PC-9 (cell line): ENCODE data around the gene PAPSS2. TPM values are rescaled to one million over a fixed set of nuclear protein-coding genes. Genes with fewer than 3 reads are reported as not detected.

Experiments
- BruUV-seq: library from RNA; stranded (reverse); fragments of 400-500 nt; replicated peaks from 2 replicates; lab custom pipeline; 2021; lab: Mats Ljungman, UMichigan
- CTCF ChIA-PET: fragments of 300-600 bp; sonication (Branson Sonifier 250); formaldehyde crosslinking; loops from one replicate; lab custom pipeline; 2022; ENCODE audit warnings: antibody characterized with exemption; lab: Charles Lee
- POLR2A ChIA-PET: fragments of 300-600 bp; sonication (Branson Sonifier 250); formaldehyde crosslinking; loops from one replicate; lab custom pipeline; 2022; ENCODE audit warnings: antibody characterized with exemption; ENCODE audit not compliant: unreplicated experiment; lab: Charles Lee
- DNase-seq, 2 experiments: peaks; one replicate each; pipeline versions ENCODE4 v3.0.0 to v3.0.0-alpha.2; 2015 to 2022; ENCODE audit warnings: mixed read lengths in 1 of 2
- H2AFZ ChIP-seq: fragments of 200-600 bp; sonication (generic); 2 replicates; pipeline ENCODE4 v1.8.1; 2017; ENCODE audit warnings: antibody characterized with exemption
- H3F3A ChIP-seq: fragments of 200-600 bp; sonication (generic); 2 replicates; pipeline ENCODE4 v1.8.1; 2017; ENCODE audit warnings: antibody characterized with exemption, mild to moderate bottlenecking, low read depth; ENCODE audit not compliant: insufficient read depth
- H3K27ac ChIP-seq: fragments of 200-600 bp; sonication (generic); 2 replicates; pipeline ENCODE4 v1.6.1; 2016; ENCODE audit warnings: mixed run types
- H3K27me3 ChIP-seq: fragments of 200-600 bp; sonication (generic); 2 replicates; pipeline ENCODE4 v1.6.1; 2016; ENCODE audit warnings: low read depth, mixed run types; ENCODE audit not compliant: insufficient read depth
- H3K36me3 ChIP-seq: fragments of 200-600 bp; sonication (generic); 2 replicates; pipeline ENCODE4 v1.6.1; 2016; ENCODE audit warnings: low read depth, mixed run types
- H3K4me1 ChIP-seq: fragments of 200-600 bp; sonication (generic); replicated peaks from 2 replicates; pipeline ENCODE4 v1.6.1; 2016; ENCODE audit warnings: mixed run types; ENCODE audit not compliant: insufficient read depth
- H3K4me2 ChIP-seq: fragments of 200-600 bp; sonication (generic); 2 replicates; pipeline ENCODE4 v1.6.1; 2017; ENCODE audit warnings: mixed run types
- H3K4me3 ChIP-seq: fragments of 200-600 bp; sonication (generic); 2 replicates; pipeline ENCODE4 v1.6.1; 2016; ENCODE audit warnings: mixed run types
- H3K79me2 ChIP-seq: fragments of 200-600 bp; sonication (generic); 2 replicates; pipeline ENCODE4 v1.6.1; 2017; ENCODE audit warnings: low read depth, mixed run types
- H3K9me2 ChIP-seq: fragments of 200-600 bp; sonication (generic); 2 replicates; pipeline ENCODE4 v1.8.1; 2017; ENCODE audit warnings: mild to moderate bottlenecking; ENCODE audit not compliant: insufficient read depth
- H3K9me3 ChIP-seq: fragments of 200-600 bp; sonication (generic); 2 replicates; pipeline ENCODE4 v1.8.1; 2016; ENCODE audit warnings: low read depth; ENCODE audit not compliant: insufficient read depth
- H4K20me1 ChIP-seq: fragments of 200-600 bp; sonication (generic); 2 replicates; pipeline ENCODE4 v1.8.1; 2017; ENCODE audit not compliant: insufficient read depth
- CTCF ChIP-seq: fragments of 200-600 bp; sonication (generic); conservative IDR thresholded peaks from 2 replicates; pipeline ENCODE4 v1.6.1; 2017; ENCODE audit warnings: mixed run types, antibody characterized with exemption, mild to moderate bottlenecking, moderate library complexity
- EZH2 ChIP-seq: fragments of 200-600 bp; sonication (generic); IDR thresholded peaks from 2 replicates; pipeline ENCODE4 v1.8.0; 2017; ENCODE audit warnings: antibody characterized with exemption, low read depth
- intact Hi-C: fragments of 100-400 bp; cut with micrococcal nuclease; formaldehyde crosslinking; loops from one replicate; pipeline ENCODE4 v1.10.0; 2022; ENCODE audit not compliant: unreplicated experiment
- total RNA-seq: library from RNA; stranded (reverse); gene quantifications from 2 replicates; pipeline ENCODE4 v1.2.3, GENCODE V29; 2021

The PAPSS2 gene
- total RNA-seq, 1 experiment from 2014 or later, result 37.4 TPM

DNA sequence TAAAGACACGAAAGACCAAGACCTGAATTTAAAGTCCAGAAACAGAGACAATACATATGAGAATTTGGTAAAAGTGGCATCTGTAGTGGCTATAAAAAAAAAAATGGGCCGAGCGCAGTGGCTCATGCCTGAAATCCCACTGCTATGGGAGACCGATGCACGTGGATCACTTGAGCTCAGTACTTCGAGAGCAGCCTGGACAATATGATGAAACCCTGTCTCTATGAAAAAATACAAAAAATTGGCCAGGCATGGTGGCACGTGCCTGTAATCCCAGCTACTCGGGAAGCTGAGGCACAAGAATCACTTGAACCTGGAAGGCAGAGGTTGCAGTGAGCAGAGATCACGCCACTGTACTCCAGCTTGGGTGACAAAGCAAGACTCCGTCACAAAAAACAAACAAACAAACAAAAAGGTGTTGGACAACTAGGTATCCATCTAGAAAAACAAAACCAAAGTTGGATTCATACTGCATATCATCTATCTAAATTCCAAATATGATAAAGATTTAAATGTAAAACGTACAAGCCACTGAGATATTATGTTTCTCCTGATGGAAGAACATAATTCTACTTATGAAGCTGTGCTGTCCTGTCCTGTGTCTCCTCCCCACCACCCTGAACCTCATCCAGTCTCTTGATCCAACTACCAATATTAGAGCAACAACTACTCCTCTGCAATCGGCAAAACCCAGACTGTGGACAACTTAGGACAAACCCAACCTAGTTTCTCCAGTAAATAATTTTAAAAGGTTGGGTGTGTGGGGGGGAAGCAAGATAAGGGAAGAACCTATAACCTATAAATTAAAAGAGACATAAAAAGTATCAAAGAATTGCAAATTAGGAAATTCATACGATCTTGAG is 104.6 kb downstream of the PAPSS2 start:
- H3K79me2 ChIP-seq, result no peaks in the 10 kb centered on the region
- H3K9me3 ChIP-seq, result no peaks in the 10 kb centered on the region
- no peak overlapping the region for H3K4me3 ChIP-seq
- H4K20me1 ChIP-seq, result no peaks in the 10 kb centered on the region
- no peak overlapping the region for H3K4me2 ChIP-seq
- no peaks in the 10 kb centered on the region; the same call in 1 of the 2 replicates for H3F3A ChIP-seq
- POLR2A ChIA-PET, result no interaction called here
- no peak overlapping the region for H2AFZ ChIP-seq
- H3K27me3 ChIP-seq, result no peaks in the 10 kb centered on the region
- intact Hi-C loops, result no loop called here
- H3K36me3 ChIP-seq, result no peaks in the 10 kb centered on the region
- CTCF ChIA-PET, result no interaction called here
- DNase-seq, result no peak
- TF ChIP-seq EZH2 (no peak), CTCF (no peak)
- no TSS peak for BruUV-seq
- no peaks in the 10 kb centered on the region for H3K9me2 ChIP-seq
- H3K27ac ChIP-seq, result no peak overlapping the region
- H3K4me1 ChIP-seq, result 0 out of 2 replicates have a peak, but pooled peaks cover 5% of the 10 kb centered on the region

DNA sequence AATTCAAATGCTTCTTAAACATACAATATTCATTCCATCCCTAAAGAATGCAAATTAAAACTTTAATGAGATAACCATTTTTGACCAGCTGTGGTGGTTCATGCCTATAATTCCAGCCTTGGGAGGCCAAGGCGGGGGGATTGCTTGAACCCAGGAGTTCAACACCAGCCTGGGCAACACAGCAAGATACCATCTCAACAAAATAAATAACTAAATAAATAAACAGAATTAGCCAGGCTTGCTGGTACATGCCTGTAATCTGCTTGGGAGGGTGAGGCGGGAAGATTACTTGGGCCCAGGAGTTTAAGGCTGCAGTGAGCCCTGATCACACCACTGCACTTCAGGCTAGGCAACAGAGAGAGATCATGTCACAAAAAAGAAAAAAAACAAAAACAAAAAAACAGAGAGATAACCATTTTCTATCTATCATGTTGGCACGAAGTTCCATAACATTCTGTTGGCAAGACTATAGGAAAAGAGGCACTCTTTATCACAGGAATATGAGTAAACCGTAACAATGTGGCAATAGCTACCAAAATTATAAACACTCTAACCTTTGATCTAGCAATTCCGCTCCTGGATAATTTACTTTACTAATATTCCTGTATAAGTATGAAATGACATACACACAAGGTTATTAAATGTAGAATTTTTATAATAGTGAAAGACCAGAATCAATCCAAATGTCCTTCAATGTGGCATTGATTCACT is 106.1 kb downstream of the PAPSS2 start:
- H3K9me3 ChIP-seq, result no peaks in the 10 kb centered on the region
- no peak for DNase-seq
- H3K27ac ChIP-seq, result no peak overlapping the region
- ChIA-PET POLR2A (no interaction called here), CTCF (no interaction called here)
- TF ChIP-seq EZH2, result no peak
- no peak for TF ChIP-seq CTCF
- H3F3A ChIP-seq, result no peaks in the 10 kb centered on the region; the same call in 1 of the 2 replicates
- no peaks in the 10 kb centered on the region for H4K20me1 ChIP-seq
- no peaks in the 10 kb centered on the region for H3K79me2 ChIP-seq
- BruUV-seq, result no TSS peak
- 0 out of 2 replicates have a peak, but pooled peaks cover 5% of the 10 kb centered on the region for H3K4me1 ChIP-seq
- H3K27me3 ChIP-seq, result no peaks in the 10 kb centered on the region
- H2AFZ ChIP-seq, result no peak overlapping the region
- H3K4me3 ChIP-seq, result no peak overlapping the region
- intact Hi-C loops, result no loop called here
- no peak overlapping the region for H3K4me2 ChIP-seq
- H3K9me2 ChIP-seq, result no peaks in the 10 kb centered on the region
- H3K36me3 ChIP-seq, result no peaks in the 10 kb centered on the region; the same call in 1 of the 2 replicates

DNA sequence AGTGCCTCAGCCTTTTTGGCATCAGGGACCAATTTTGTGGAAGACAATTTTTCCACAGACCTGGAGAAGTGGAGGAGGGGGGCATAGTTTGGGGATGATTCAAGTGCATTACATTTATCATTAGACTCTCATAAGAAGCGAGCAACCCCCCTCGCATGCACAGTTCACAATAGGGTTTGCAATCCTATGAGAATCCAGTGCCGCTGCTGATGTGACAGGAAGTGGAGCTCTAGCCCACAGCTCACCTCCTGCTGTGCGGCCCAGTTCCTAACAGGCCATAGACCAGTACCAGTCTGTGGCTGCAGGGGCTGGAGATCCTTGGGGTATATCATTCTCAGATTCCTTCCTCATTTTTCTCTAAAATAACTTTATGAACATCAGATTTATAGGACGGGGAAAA is 107.6 kb downstream of the PAPSS2 start:
- no peak overlapping the region for H3K4me2 ChIP-seq
- H3K9me3 ChIP-seq, result no peaks in the 10 kb centered on the region
- no peak overlapping the region for H2AFZ ChIP-seq
- H3K4me1 ChIP-seq, result 0 out of 2 replicates have a peak, but pooled peaks cover 2% of the 10 kb centered on the region
- H3K79me2 ChIP-seq, result no peaks in the 10 kb centered on the region
- no peaks in the 10 kb centered on the region; the same call in 1 of the 2 replicates for H3F3A ChIP-seq
- H3K9me2 ChIP-seq, result no peaks in the 10 kb centered on the region
- no peak overlapping the region for H3K27ac ChIP-seq
- BruUV-seq, result no TSS peak
- no peak overlapping the region for H3K4me3 ChIP-seq
- POLR2A ChIA-PET, result no interaction called here
- H4K20me1 ChIP-seq, result no peaks in the 10 kb centered on the region
- CTCF ChIA-PET, result no interaction called here
- H3K27me3 ChIP-seq, result no peaks in the 10 kb centered on the region
- TF ChIP-seq EZH2, result no peak
- no peak for TF ChIP-seq CTCF
- H3K36me3 ChIP-seq, result no peaks in the 10 kb centered on the region; the same call in 1 of the 2 replicates
- intact Hi-C loops, result no loop called here
- DNase-seq, result no peak
